A673 (cell line): ENCODE measurements around the gene RECQL.
"Not testable (repeated sequence)": the region's sequence is repeated elsewhere in the genome, so short reads cannot be mapped to it uniquely, and the experiment has no call there.

Source experiments
- CTCF ChIP-seq: fragments of 300-800, 200-600 bp; sonication (generic); conservative IDR thresholded peaks from 2 replicates; pipeline ENCODE4 v1.5.1; 2017; ENCODE audit warnings: low read depth, mild to moderate bottlenecking, antibody characterized with exemption, low read length, moderate library complexity, mixed read lengths
- EZH2 ChIP-seq: fragments of 200-600 bp; sonication (generic); IDR thresholded peaks from 2 replicates; pipeline ENCODE4 v1.6.1; 2017; ENCODE audit warnings: borderline replicate concordance, low read depth, mild to moderate bottlenecking, mixed read lengths, antibody characterized with exemption, low read length; ENCODE audit not compliant: poor library complexity, severe bottlenecking

- not testable (repeated sequence) for TF ChIP-seq EZH2, CTCF
Measured at GRCh38 chr12:21419009-21419699, 82.3 kb downstream of the RECQL start.
